CD4-positive, alpha-beta T cell treated with Interleukin-17A for 4 hours (primary cell): Measurements from ENCODE around the gene HSP90AB1.
A peak's percentile ranks its signal among the peaks of the same experiment; 100 is the strongest.

Experiments
- DNase-seq: peaks from one replicate; pipeline ENCODE4 v3.0.0-alpha.2; 2020; ENCODE audit warnings: mixed read lengths

HSP90AB1 gene

GRCh38 chr6:44292661-44293365 is 45.9 kb downstream of the HSP90AB1 start:
- no peak for DNase-seq

GRCh38 chr6:44294832-44295791 is 48.2 kb downstream of the HSP90AB1 start:
- DNase-seq = no peak

- peak; percentile 57 for DNase-seq
Measured at GRCh38 chr6:44297063-44298038, 50.5 kb downstream of the HSP90AB1 start.

GRCh38 chr6:44298055-44298803 is 51.3 kb downstream of the HSP90AB1 start:
- DNase-seq = no peak

- no peak for DNase-seq
Measured at GRCh38 chr6:44298864-44299263, 52.0 kb downstream of the HSP90AB1 start.

GRCh38 chr6:44300292-44300823 is 53.5 kb downstream of the HSP90AB1 start:
- DNase-seq = no peak

- DNase-seq = no peak
Measured at GRCh38 chr6:44301106-44301505, 54.2 kb downstream of the HSP90AB1 start.

GRCh38 chr6:44301782-44302564 is 55.1 kb downstream of the HSP90AB1 start:
- DNase-seq = no peak

GRCh38 chr6:44302856-44303255 is 56.0 kb downstream of the HSP90AB1 start:
- no peak for DNase-seq
